GM03348 (cell line): Measurements from ENCODE around the gene LPAR2.
"Not testable (repeated sequence)": the region's sequence is repeated elsewhere in the genome, so short reads cannot be mapped to it uniquely, and the experiment has no call there.

Experiments used
- DNase-seq: peaks from one replicate; pipeline ENCODE4 v3.0.0; 2012; ENCODE audit warnings: low spot score

Gene LPAR2

GRCh38 chr19:19631346-19631745 is 3.3 kb upstream of the LPAR2 start:
- no peak for DNase-seq

GRCh38 chr19:19630426-19630825 is 2.4 kb upstream of the LPAR2 start:
- DNase-seq: no peak

- DNase-seq: no peak
These were observed 2.0 kb upstream of the LPAR2 start for GRCh38 chr19:19630062-19630414.

- no peak for DNase-seq
These were observed 598 bp upstream of the LPAR2 start for GRCh38 chr19:19628501-19629134.

GRCh38 chr19:19626516-19627472 is 1.2 kb downstream of the LPAR2 start:
- no peak for DNase-seq

GRCh38 chr19:19624032-19624570 is 3.9 kb downstream of the LPAR2 start:
- DNase-seq: no peak

- no peak for DNase-seq
These were observed 4.6 kb downstream of the LPAR2 start for GRCh38 chr19:19623383-19623782.

- no peak for DNase-seq
These were observed 8.2 kb downstream of the LPAR2 start for GRCh38 chr19:19619849-19620210.

- no peak for DNase-seq
These were observed 8.7 kb downstream of the LPAR2 start for GRCh38 chr19:19619181-19619848.

GRCh38 chr19:19618219-19619051 is 9.6 kb downstream of the LPAR2 start, which contains the start of gene PBX4:
Gene PBX4, minus strand, starts transcription at chr19:19618687. Its CDS starts 58 bp downstream, at chr19:19618629.
- DNase-seq: peak; percentile 98

- no peak for DNase-seq
These were observed 12.9 kb downstream of the LPAR2 start for GRCh38 chr19:19615086-19615485.

GRCh38 chr19:19613506-19613905 is 14.5 kb downstream of the LPAR2 start:
- peak; percentile 78 for DNase-seq

- DNase-seq: no peak
These were observed 17.4 kb downstream of the LPAR2 start for GRCh38 chr19:19610376-19611202.

- not testable (repeated sequence) for DNase-seq
These were observed 21.3 kb downstream of the LPAR2 start for GRCh38 chr19:19606686-19607085.

GRCh38 chr19:19606021-19606420 is 22.0 kb downstream of the LPAR2 start:
- no peak for DNase-seq

GRCh38 chr19:19602713-19603324 is 25.2 kb downstream of the LPAR2 start:
- DNase-seq: no peak

GRCh38 chr19:19602136-19602712 is 25.8 kb downstream of the LPAR2 start:
- no peak for DNase-seq

- DNase-seq: no peak
These were observed 27.2 kb downstream of the LPAR2 start for GRCh38 chr19:19600793-19601330.

- DNase-seq: not testable (repeated sequence)
These were observed 29.1 kb downstream of the LPAR2 start for GRCh38 chr19:19598728-19599451.
